ENCODE results near the gene PSMD2. TPM values are rescaled to one million over a fixed set of nuclear protein-coding genes. Genes with fewer than 3 reads are reported as not detected.

Gene PSMD2
- total and polyA plus RNA-seq, 4 donors = 77.5 to 213 (median 161) TPM

- H3K4me3 ChIP-seq (ENCODE audit: low read depth in 1 of 3, low read length in 3 of 3) = no peak overlapping the region
- WGBS = 93% methylated on average over 5 of the region's 5 CpGs
- peaks cover 20 to 62% (median 59%) of the 10 kb centered on the region in 4 donors for H3K4me1 ChIP-seq (ENCODE audit: control insufficient read depth in 4 of 4, insufficient read depth in 4 of 4, low read length in 3 of 4)
- H3K27ac ChIP-seq (ENCODE audit: low read depth in 1 of 2, low read length in 2 of 2) = peak overlapping the region in 1 of 2 donors; percentile 28
- H3K36me3 ChIP-seq (ENCODE audit: control insufficient read depth in 4 of 4, insufficient read depth in 3 of 4, low read depth in 1 of 4, low read length in 3 of 4) = peaks cover 41 to 80% (median 67%) of the 10 kb centered on the region in 4 donors
- H3K9me3 ChIP-seq (ENCODE audit: control insufficient read depth in 4 of 4, low read length in 3 of 4) = no peaks in the 10 kb centered on the region
- TF ChIP-seq RAD21 (IDR thresholded peaks at IDR 0.05) (no peak), NR2F2 (IDR thresholded peaks at IDR 0.05) (no peak), HNF4A (conservative IDR thresholded peaks at IDR 0.05) (no peak), RXRA (IDR thresholded peaks at IDR 0.05) (no peak), CTCF (IDR thresholded peaks at IDR 0.05; ENCODE audit: low read depth, low read length, missing input control) (no peak), MAX (IDR thresholded peaks at IDR 0.05) (no peak), TAF1 (conservative IDR thresholded peaks at IDR 0.05) (no peak), FOXA1 (IDR thresholded peaks at IDR 0.05) (no peak), EGR1 (IDR thresholded peaks at IDR 0.05; ENCODE audit: low read depth in 2 of 2) (no peak), YY1 (IDR thresholded peaks at IDR 0.05) (no peak), GABPA (IDR thresholded peaks at IDR 0.05 in 1 of 2, conservative IDR thresholded peaks at IDR 0.05 in 1 of 2) (no peak), SP1 (IDR thresholded peaks at IDR 0.05) (no peak), JUND (IDR thresholded peaks at IDR 0.05) (no peak), HNF4G (IDR thresholded peaks at IDR 0.05) (no peak), ZBTB33 (IDR thresholded peaks at IDR 0.05) (no peak), FOXA2 (IDR thresholded peaks at IDR 0.05) (no peak)
- TF ChIP-seq, protein P1, sequence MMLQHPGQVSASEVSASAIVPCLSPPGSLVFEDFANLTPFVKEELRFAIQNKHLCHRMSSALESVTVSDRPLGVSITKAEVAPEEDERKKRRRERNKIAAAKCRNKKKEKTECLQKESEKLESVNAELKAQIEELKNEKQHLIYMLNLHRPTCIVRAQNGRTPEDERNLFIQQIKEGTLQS (IDR thresholded peaks at IDR 0.05) = no peak
- TF ChIP-seq, protein P2, sequence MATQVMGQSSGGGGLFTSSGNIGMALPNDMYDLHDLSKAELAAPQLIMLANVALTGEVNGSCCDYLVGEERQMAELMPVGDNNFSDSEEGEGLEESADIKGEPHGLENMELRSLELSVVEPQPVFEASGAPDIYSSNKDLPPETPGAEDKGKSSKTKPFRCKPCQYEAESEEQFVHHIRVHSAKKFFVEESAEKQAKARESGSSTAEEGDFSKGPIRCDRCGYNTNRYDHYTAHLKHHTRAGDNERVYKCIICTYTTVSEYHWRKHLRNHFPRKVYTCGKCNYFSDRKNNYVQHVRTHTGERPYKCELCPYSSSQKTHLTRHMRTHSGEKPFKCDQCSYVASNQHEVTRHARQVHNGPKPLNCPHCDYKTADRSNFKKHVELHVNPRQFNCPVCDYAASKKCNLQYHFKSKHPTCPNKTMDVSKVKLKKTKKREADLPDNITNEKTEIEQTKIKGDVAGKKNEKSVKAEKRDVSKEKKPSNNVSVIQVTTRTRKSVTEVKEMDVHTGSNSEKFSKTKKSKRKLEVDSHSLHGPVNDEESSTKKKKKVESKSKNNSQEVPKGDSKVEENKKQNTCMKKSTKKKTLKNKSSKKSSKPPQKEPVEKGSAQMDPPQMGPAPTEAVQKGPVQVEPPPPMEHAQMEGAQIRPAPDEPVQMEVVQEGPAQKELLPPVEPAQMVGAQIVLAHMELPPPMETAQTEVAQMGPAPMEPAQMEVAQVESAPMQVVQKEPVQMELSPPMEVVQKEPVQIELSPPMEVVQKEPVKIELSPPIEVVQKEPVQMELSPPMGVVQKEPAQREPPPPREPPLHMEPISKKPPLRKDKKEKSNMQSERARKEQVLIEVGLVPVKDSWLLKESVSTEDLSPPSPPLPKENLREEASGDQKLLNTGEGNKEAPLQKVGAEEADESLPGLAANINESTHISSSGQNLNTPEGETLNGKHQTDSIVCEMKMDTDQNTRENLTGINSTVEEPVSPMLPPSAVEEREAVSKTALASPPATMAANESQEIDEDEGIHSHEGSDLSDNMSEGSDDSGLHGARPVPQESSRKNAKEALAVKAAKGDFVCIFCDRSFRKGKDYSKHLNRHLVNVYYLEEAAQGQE (IDR thresholded peaks at IDR 0.05) = no peak
- H3K27me3 ChIP-seq (ENCODE audit: control insufficient read depth in 4 of 4, insufficient read depth in 4 of 4, low read length in 3 of 4) = no peaks in the 10 kb centered on the region
- DNase-seq (ENCODE audit: low spot score) = no peak
- H3K9ac ChIP-seq (ENCODE audit: low read depth in 1 of 2, low read length in 2 of 2) = no peak overlapping the region
Observed at GRCh38 chr3:184321666-184322065, 22.6 kb downstream of the PSMD2 start.
